ENCODE measurements around the gene SIX4.

DNA sequence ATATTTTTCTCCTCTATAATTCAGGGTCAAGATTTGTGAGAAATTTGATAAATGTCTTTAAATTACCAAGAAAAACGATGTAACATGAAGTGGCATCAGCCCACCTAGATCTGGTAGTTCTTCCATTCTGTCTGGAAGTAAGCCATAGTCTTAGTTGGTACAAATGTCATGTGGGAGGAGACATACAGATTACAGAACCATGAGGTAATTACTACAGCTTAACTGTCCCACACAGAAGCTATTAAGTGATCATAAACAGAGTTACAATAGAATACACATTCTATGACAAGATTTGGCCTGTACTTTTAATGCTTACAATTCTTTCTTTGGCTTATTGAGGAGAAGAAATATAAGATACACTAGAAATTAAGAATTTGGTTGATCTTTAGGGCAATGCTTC lies 61.2 kb downstream of the SIX4 start:
- TF ChIP-seq POLR2A (IDR thresholded peaks at IDR 0.05; ENCODE audit: low read depth, low read length) (no peak), TAF1 (IDR thresholded peaks at IDR 0.05; ENCODE audit: borderline replicate concordance, low read depth, low read length) (no peak)
